SK-N-SH treated with all-trans-retinoic acid at 6 μM for 48 hours (cell line): Measurements from ENCODE around the gene SEMA4B.
"Not testable (repeated sequence)": the region's sequence is repeated elsewhere in the genome, so short reads cannot be mapped to it uniquely, and the experiment has no call there.

Experiments
- ATAC-seq: fragments of 200-7000 bp; cut with Tn5 transposase; 3 replicates; pipeline ENCODE4 v1.9.1; 2020; ENCODE audit warnings: mild to moderate bottlenecking, moderate library complexity
- ARNTL ChIP-seq: fragments of 450-650 bp; formaldehyde crosslinking; IDR thresholded peaks from 2 replicates; pipeline ENCODE4 v1.5.0; 2020; ENCODE audit warnings: low read depth, mild to moderate bottlenecking, moderate library complexity, borderline replicate concordance
- GLIS3 ChIP-seq: fragments of 250-450 bp; sonication (Bioruptor Pico); IDR thresholded peaks from 2 replicates; pipeline ENCODE4 v1.5.0; 2020; ENCODE audit warnings: mild to moderate bottlenecking, moderate library complexity
- ISL1 ChIP-seq: fragments of 250-450 bp; sonication (Bioruptor Pico); IDR thresholded peaks from 2 replicates; pipeline ENCODE4 v2.1.2; 2022; ENCODE audit warnings: mild to moderate bottlenecking, moderate library complexity
- OSR1 ChIP-seq: fragments of 250-450 bp; sonication (Bioruptor Pico); IDR thresholded peaks from 2 replicates; pipeline ENCODE4 v1.8.0; 2022; ENCODE audit warnings: moderate library complexity, mild to moderate bottlenecking, inconsistent platforms
- PPARA ChIP-seq: fragments of 250-450 bp; sonication (Bioruptor Pico); IDR thresholded peaks from 2 replicates; pipeline ENCODE4 v1.5.0; 2020; ENCODE audit warnings: mild to moderate bottlenecking, borderline replicate concordance
- RARB ChIP-seq: fragments of 250-450 bp; sonication (Bioruptor Pico); IDR thresholded peaks from 2 replicates; pipeline ENCODE4 v1.8.0; 2021; ENCODE audit warnings: mild to moderate bottlenecking, moderate library complexity
- SNAI2 ChIP-seq: fragments of 250-450 bp; sonication (Bioruptor Pico); IDR thresholded peaks from 2 replicates; pipeline ENCODE4 v1.5.0; 2020; ENCODE audit warnings: mild to moderate bottlenecking, moderate library complexity
- TCF4 ChIP-seq: fragments of 250-450 bp; sonication (Bioruptor Pico); IDR thresholded peaks from 2 replicates; pipeline ENCODE4 v1.8.0; 2021; ENCODE audit warnings: mild to moderate bottlenecking, moderate library complexity, borderline replicate concordance
- TOX ChIP-seq: fragments of 250-450 bp; sonication (Bioruptor Pico); IDR thresholded peaks from 2 replicates; pipeline ENCODE4 v1.8.0; 2021; ENCODE audit warnings: mild to moderate bottlenecking, moderate library complexity, borderline replicate concordance
- ZC3H10 ChIP-seq: fragments of 250-450 bp; sonication (Bioruptor Pico); IDR thresholded peaks from 2 replicates; pipeline ENCODE4 v1.5.1; 2021; ENCODE audit warnings: mild to moderate bottlenecking, moderate library complexity
- ZFP3 ChIP-seq: fragments of 250-450 bp; sonication (Bioruptor Pico); IDR thresholded peaks from 2 replicates; pipeline ENCODE4 v1.5.0; 2020; ENCODE audit warnings: mild to moderate bottlenecking, moderate library complexity
- ZNF70 ChIP-seq: fragments of 450-650 bp; formaldehyde crosslinking; IDR thresholded peaks from 2 replicates; pipeline ENCODE4 v1.5.0; 2020; ENCODE audit warnings: mild to moderate bottlenecking, moderate library complexity
- TF ChIP-seq, protein P1 (sequence below): fragments of 250-450 bp; sonication (Bioruptor Pico); IDR thresholded peaks from 2 replicates; pipeline ENCODE4 v1.5.1; 2021; ENCODE audit warnings: mild to moderate bottlenecking, moderate library complexity
- TF ChIP-seq, protein P2 (sequence below): fragments of 250-450 bp; sonication (Bioruptor Pico); IDR thresholded peaks from 2 replicates; pipeline ENCODE4 v1.5.1; 2020; ENCODE audit warnings: low read depth, mild to moderate bottlenecking, moderate library complexity
- TF ChIP-seq, protein P3 (sequence below): fragments of 250-450 bp; sonication (Bioruptor Pico); IDR thresholded peaks from 2 replicates; pipeline ENCODE4 v1.8.0; 2021; ENCODE audit warnings: low read depth, mild to moderate bottlenecking, moderate library complexity, borderline replicate concordance

SEMA4B gene

DNA sequence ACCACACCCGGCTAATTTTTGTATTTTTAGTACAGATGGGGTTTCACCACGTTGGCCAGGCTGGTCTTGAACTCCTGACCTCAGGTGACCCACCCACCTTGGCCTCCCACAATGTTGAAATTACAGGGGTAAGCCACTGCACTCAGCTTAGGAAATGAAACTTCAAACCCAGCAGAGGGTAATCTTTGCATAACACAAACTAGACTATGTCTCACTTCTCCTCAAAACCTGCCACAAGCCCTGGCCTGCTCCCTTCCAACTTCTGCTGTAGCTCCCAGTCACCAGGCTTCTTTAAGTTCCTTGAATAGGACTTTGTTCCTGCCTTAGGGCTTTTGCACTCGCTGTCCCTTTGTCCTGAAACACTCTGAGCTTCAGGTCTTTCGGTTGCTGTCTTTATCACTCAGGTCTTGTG is 39.2 kb upstream of the SEMA4B start (continued):
- TF ChIP-seq, protein P1, sequence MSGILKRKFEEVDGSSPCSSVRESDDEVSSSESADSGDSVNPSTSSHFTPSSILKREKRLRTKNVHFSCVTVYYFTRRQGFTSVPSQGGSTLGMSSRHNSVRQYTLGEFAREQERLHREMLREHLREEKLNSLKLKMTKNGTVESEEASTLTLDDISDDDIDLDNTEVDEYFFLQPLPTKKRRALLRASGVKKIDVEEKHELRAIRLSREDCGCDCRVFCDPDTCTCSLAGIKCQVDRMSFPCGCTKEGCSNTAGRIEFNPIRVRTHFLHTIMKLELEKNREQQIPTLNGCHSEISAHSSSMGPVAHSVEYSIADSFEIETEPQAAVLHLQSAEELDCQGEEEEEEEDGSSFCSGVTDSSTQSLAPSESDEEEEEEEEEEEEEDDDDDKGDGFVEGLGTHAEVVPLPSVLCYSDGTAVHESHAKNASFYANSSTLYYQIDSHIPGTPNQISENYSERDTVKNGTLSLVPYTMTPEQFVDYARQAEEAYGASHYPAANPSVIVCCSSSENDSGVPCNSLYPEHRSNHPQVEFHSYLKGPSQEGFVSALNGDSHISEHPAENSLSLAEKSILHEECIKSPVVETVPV (CRISPR knock-in tag) = no peak

DNA sequence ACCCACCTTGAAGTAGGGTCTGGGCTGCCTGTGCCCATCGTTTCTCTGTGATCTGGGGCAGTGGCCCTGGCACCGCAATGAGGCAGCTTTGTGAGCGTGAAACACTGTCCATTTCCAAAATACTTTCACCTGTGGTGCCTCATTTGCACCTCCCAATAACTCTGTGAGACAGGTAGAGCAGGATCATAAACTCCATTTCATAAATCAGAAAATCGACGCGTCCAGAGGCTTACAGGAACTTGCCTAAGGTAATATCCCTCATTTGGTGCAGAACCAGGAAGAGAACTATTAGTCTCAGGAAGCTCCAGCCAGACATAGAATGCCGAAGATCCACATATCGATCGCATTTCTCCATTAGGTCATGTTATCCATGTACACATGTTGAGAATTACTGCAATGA is 38.2 kb upstream of the SEMA4B start:
- TF ChIP-seq ZC3H10 (no peak), ARNTL (CRISPR knock-in tag) (no peak), PPARA (no peak), OSR1 (CRISPR knock-in tag) (no peak)
- TF ChIP-seq, protein P2, sequence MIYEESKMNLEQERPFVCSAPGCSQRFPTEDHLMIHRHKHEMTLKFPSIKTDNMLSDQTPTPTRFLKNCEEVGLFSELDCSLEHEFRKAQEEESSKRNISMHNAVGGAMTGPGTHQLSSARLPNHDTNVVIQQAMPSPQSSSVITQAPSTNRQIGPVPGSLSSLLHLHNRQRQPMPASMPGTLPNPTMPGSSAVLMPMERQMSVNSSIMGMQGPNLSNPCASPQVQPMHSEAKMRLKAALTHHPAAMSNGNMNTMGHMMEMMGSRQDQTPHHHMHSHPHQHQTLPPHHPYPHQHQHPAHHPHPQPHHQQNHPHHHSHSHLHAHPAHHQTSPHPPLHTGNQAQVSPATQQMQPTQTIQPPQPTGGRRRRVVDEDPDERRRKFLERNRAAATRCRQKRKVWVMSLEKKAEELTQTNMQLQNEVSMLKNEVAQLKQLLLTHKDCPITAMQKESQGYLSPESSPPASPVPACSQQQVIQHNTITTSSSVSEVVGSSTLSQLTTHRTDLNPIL (CRISPR knock-in tag) = no peak

DNA sequence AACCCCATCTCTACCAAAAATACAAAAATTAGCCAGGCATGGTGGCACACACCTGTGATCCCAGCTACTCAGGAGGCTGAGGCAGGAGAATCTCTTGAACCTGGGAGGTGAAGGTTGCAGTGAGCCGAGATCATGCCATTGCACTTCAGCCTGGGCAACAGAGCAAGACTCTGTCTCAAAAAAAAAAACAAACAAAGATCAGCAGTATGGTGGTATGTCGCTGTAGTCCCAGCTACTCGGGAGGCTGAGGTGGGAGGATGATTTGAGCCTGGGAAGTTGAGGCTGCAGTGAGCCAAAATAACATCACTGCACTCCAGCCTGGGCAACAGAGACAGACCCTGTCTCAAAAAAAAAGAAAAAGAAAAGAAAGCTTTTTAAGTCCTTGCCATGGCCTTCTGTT is 36.9 kb upstream of the SEMA4B start:
- ATAC-seq = not testable (repeated sequence)

More for the DNA sequence above, 38.2 kb upstream of the SEMA4B start:
- ATAC-seq = no peak

DNA sequence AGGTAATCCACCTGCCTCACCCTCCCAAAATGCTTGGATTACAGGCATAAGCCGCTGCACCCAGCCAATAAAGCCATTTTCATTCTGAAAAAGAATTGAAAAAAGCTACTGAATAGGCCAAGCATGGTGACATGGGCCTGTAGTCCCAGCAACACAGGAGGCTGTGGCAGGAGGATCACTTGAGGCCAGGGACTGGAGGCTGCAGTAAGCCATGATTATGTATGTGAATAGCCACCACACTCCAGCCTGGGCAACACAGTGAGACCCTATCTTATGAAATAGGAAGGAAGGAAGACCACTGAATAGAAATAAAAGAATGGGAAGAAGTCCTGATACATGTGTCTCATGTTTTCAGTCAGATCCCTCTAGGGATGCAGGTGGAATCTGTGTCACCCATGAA is 36.0 kb upstream of the SEMA4B start:
- ATAC-seq = no peak
- TF ChIP-seq SNAI2 (CRISPR knock-in tag) = no peak
- no peak for TF ChIP-seq ZFP3 (CRISPR knock-in tag)
- TF ChIP-seq, protein P1 (CRISPR knock-in tag) = no peak
- TF ChIP-seq OSR1 (CRISPR knock-in tag) = no peak
- no peak for TF ChIP-seq GLIS3 (CRISPR knock-in tag)
- TF ChIP-seq, protein P3, sequence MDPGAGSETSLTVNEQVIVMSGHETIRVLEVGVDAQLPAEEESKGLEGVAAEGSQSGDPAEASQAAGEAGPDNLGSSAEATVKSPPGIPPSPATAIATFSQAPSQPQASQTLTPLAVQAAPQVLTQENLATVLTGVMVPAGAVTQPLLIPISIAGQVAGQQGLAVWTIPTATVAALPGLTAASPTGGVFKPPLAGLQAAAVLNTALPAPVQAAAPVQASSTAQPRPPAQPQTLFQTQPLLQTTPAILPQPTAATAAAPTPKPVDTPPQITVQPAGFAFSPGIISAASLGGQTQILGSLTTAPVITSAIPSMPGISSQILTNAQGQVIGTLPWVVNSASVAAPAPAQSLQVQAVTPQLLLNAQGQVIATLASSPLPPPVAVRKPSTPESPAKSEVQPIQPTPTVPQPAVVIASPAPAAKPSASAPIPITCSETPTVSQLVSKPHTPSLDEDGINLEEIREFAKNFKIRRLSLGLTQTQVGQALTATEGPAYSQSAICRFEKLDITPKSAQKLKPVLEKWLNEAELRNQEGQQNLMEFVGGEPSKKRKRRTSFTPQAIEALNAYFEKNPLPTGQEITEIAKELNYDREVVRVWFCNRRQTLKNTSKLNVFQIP (CRISPR knock-in tag) = no peak
- TF ChIP-seq ZNF70 (CRISPR knock-in tag) = no peak
- no peak for TF ChIP-seq ISL1 (CRISPR knock-in tag)
- TF ChIP-seq TOX (CRISPR knock-in tag) = no peak
- no peak for TF ChIP-seq TCF4 (CRISPR knock-in tag)

DNA sequence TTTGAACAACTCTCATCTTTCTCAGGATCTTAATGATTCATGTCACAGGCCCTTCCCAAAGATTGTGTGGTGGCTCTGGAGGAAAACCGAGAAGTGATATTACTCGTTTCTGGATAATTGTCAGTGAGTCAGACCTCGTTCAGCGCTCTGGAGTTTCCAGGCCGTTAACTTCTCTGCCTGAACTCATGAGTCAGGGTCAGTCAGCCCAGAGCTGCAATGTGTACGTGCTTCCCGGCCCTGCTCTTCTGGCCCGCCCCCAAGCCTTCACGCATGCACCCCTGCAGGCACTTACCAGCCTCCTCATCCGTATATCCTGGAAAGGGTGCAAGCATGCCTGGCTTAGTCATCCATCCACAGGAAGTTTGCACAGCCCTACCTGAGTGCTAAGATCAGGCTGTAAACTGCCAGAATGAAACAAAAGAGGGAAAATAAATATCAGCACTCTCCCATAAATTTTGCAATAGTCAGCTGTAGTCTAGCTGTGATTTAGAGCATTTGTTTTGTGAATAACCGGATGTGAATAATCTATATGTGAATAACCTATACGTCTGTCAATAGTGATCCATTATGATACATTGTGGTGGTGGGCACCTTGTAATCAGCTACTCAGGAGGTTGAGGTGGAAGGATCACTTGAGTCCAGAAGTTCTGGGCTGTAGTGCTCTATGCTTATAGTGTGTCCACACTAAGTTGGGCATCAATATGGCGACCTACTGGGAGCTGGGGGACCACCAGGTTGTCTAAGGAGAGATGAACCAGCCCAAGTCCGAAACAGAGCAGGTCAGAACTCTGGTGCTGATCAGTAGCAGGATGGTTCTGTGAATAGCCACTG is 35.3 kb upstream of the SEMA4B start:
- ATAC-seq = peak; percentile 98
- TF ChIP-seq RARB = no peak
- TF ChIP-seq, protein P3 (CRISPR knock-in tag) = peak; percentile 32; the same call in 1 of the 2 replicates
- TF ChIP-seq, protein P1 (CRISPR knock-in tag) = no peak
- peak; percentile 54 for TF ChIP-seq ISL1 (CRISPR knock-in tag)
- no peak for TF ChIP-seq SNAI2 (CRISPR knock-in tag)
- no peak for TF ChIP-seq GLIS3 (CRISPR knock-in tag)
- TF ChIP-seq OSR1 (CRISPR knock-in tag) = no peak
